Measurements from ENCODE around the gene TMPRSS4.

Gene TMPRSS4

GRCh38 chr11:118050208-118050891 is 26.5 kb upstream of the TMPRSS4 start:
- no peak overlapping the region for H3K4me3 ChIP-seq (ENCODE audit: low read length)
- no peaks in the 10 kb centered on the region for H3K4me1 ChIP-seq (ENCODE audit: insufficient read depth, low read length)
- no peak overlapping the region for H2AFZ ChIP-seq (ENCODE audit: low read depth, low read length)
- no peaks in the 10 kb centered on the region for H3K36me3 ChIP-seq (ENCODE audit: insufficient read depth, low read length)
- peaks cover 10% of the 10 kb centered on the region for H3K27me3 ChIP-seq (ENCODE audit: insufficient read depth, low read length)
- H3K9me3 ChIP-seq (ENCODE audit: low read length), result no peaks in the 10 kb centered on the region

GRCh38 chr11:118051136-118051610 is 25.7 kb upstream of the TMPRSS4 start:
- H3K27me3 ChIP-seq (ENCODE audit: insufficient read depth, low read length), result peaks cover 10% of the 10 kb centered on the region
- no peaks in the 10 kb centered on the region for H3K4me1 ChIP-seq (ENCODE audit: insufficient read depth, low read length)
- no peak overlapping the region for H2AFZ ChIP-seq (ENCODE audit: low read depth, low read length)
- no peaks in the 10 kb centered on the region for H3K9me3 ChIP-seq (ENCODE audit: low read length)
- H3K4me3 ChIP-seq (ENCODE audit: low read length), result no peak overlapping the region
- H3K36me3 ChIP-seq (ENCODE audit: insufficient read depth, low read length), result no peaks in the 10 kb centered on the region

GRCh38 chr11:118051611-118052461 is 25.0 kb upstream of the TMPRSS4 start:
- H3K36me3 ChIP-seq (ENCODE audit: insufficient read depth, low read length), result no peaks in the 10 kb centered on the region
- peaks cover 12% of the 10 kb centered on the region for H3K27me3 ChIP-seq (ENCODE audit: insufficient read depth, low read length)
- no peaks in the 10 kb centered on the region for H3K4me1 ChIP-seq (ENCODE audit: insufficient read depth, low read length)
- H3K4me3 ChIP-seq (ENCODE audit: low read length), result no peak overlapping the region
- H2AFZ ChIP-seq (ENCODE audit: low read depth, low read length), result no peak overlapping the region
- H3K9me3 ChIP-seq (ENCODE audit: low read length), result no peaks in the 10 kb centered on the region

- H2AFZ ChIP-seq (ENCODE audit: low read depth, low read length), result no peak overlapping the region
- no peak overlapping the region for H3K4me3 ChIP-seq (ENCODE audit: low read length)
- no peaks in the 10 kb centered on the region for H3K4me1 ChIP-seq (ENCODE audit: insufficient read depth, low read length)
- peaks cover 11% of the 10 kb centered on the region for H3K27me3 ChIP-seq (ENCODE audit: insufficient read depth, low read length)
- no peaks in the 10 kb centered on the region for H3K36me3 ChIP-seq (ENCODE audit: insufficient read depth, low read length)
- H3K9me3 ChIP-seq (ENCODE audit: low read length), result no peaks in the 10 kb centered on the region
Measured at GRCh38 chr11:118052581-118053206, 24.2 kb upstream of the TMPRSS4 start.

- Histone ChIP-seq H3K27me3 (ENCODE audit: insufficient read depth, low read length) (peaks cover 15% of the 10 kb centered on the region), H3K4me3 (ENCODE audit: low read length) (no peak overlapping the region), H2AFZ (ENCODE audit: low read depth, low read length) (no peak overlapping the region), H3K4me1 (ENCODE audit: insufficient read depth, low read length) (no peaks in the 10 kb centered on the region), H3K36me3 (ENCODE audit: insufficient read depth, low read length) (no peaks in the 10 kb centered on the region), H3K9me3 (ENCODE audit: low read length) (no peaks in the 10 kb centered on the region)
Measured at GRCh38 chr11:118054712-118055640, 21.9 kb upstream of the TMPRSS4 start.

- Histone ChIP-seq H3K9me3 (ENCODE audit: low read length) (no peaks in the 10 kb centered on the region), H3K4me1 (ENCODE audit: insufficient read depth, low read length) (no peaks in the 10 kb centered on the region), H3K27me3 (ENCODE audit: insufficient read depth, low read length) (peaks cover 15% of the 10 kb centered on the region), H2AFZ (ENCODE audit: low read depth, low read length) (no peak overlapping the region), H3K4me3 (ENCODE audit: low read length) (no peak overlapping the region), H3K36me3 (ENCODE audit: insufficient read depth, low read length) (no peaks in the 10 kb centered on the region)
Measured at GRCh38 chr11:118055966-118056365, 20.9 kb upstream of the TMPRSS4 start.

GRCh38 chr11:118056806-118057205 is 20.1 kb upstream of the TMPRSS4 start:
- no peak overlapping the region for H3K4me3 ChIP-seq (ENCODE audit: low read length)
- no peaks in the 10 kb centered on the region for H3K36me3 ChIP-seq (ENCODE audit: insufficient read depth, low read length)
- H3K9me3 ChIP-seq (ENCODE audit: low read length), result no peaks in the 10 kb centered on the region
- peaks cover 15% of the 10 kb centered on the region for H3K27me3 ChIP-seq (ENCODE audit: insufficient read depth, low read length)
- no peak overlapping the region for H2AFZ ChIP-seq (ENCODE audit: low read depth, low read length)
- H3K4me1 ChIP-seq (ENCODE audit: insufficient read depth, low read length), result no peaks in the 10 kb centered on the region

- Histone ChIP-seq H3K4me3 (ENCODE audit: low read length) (no peak overlapping the region), H3K27me3 (ENCODE audit: insufficient read depth, low read length) (peaks cover 15% of the 10 kb centered on the region), H3K9me3 (ENCODE audit: low read length) (no peaks in the 10 kb centered on the region), H3K4me1 (ENCODE audit: insufficient read depth, low read length) (no peaks in the 10 kb centered on the region), H2AFZ (ENCODE audit: low read depth, low read length) (no peak overlapping the region), H3K36me3 (ENCODE audit: insufficient read depth, low read length) (no peaks in the 10 kb centered on the region)
Measured at GRCh38 chr11:118057251-118058145, 19.4 kb upstream of the TMPRSS4 start.

GRCh38 chr11:118058311-118059245 is 18.3 kb upstream of the TMPRSS4 start:
- Histone ChIP-seq H2AFZ (ENCODE audit: low read depth, low read length) (no peak overlapping the region), H3K9me3 (ENCODE audit: low read length) (no peaks in the 10 kb centered on the region), H3K27me3 (ENCODE audit: insufficient read depth, low read length) (peaks cover 15% of the 10 kb centered on the region), H3K4me1 (ENCODE audit: insufficient read depth, low read length) (no peaks in the 10 kb centered on the region), H3K36me3 (ENCODE audit: insufficient read depth, low read length) (no peaks in the 10 kb centered on the region), H3K4me3 (ENCODE audit: low read length) (no peak overlapping the region)

- no peaks in the 10 kb centered on the region for H3K4me1 ChIP-seq (ENCODE audit: insufficient read depth, low read length)
- peaks cover 15% of the 10 kb centered on the region for H3K27me3 ChIP-seq (ENCODE audit: insufficient read depth, low read length)
- no peaks in the 10 kb centered on the region for H3K9me3 ChIP-seq (ENCODE audit: low read length)
- H3K36me3 ChIP-seq (ENCODE audit: insufficient read depth, low read length), result no peaks in the 10 kb centered on the region
- no peak overlapping the region for H3K4me3 ChIP-seq (ENCODE audit: low read length)
- no peak overlapping the region for H2AFZ ChIP-seq (ENCODE audit: low read depth, low read length)
Measured at GRCh38 chr11:118059246-118059940, 17.5 kb upstream of the TMPRSS4 start.
